ENCODE measurements around the gene FBXO38.

FBXO38 gene

DNA sequence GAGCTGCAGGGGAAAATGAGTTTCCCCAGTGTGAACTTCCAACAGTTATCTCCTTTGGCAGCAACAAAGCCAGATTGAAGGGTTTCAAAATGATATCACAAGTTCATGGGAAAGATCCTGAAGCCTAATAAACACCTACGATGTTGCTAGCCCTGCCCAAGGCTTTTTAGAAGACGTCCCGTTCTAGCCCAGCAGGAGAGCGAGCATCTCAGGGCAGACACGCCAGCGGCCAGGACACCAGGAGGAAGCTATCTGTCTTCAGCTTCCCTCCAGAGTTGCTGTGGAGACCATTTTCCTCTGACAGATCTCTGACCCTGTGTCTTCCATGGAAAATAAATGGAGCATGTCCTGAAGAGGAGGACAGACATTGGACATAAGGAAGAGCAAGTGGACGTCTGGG is 98.4 kb downstream of the FBXO38 start:
- TF ChIP-seq, protein P1, sequence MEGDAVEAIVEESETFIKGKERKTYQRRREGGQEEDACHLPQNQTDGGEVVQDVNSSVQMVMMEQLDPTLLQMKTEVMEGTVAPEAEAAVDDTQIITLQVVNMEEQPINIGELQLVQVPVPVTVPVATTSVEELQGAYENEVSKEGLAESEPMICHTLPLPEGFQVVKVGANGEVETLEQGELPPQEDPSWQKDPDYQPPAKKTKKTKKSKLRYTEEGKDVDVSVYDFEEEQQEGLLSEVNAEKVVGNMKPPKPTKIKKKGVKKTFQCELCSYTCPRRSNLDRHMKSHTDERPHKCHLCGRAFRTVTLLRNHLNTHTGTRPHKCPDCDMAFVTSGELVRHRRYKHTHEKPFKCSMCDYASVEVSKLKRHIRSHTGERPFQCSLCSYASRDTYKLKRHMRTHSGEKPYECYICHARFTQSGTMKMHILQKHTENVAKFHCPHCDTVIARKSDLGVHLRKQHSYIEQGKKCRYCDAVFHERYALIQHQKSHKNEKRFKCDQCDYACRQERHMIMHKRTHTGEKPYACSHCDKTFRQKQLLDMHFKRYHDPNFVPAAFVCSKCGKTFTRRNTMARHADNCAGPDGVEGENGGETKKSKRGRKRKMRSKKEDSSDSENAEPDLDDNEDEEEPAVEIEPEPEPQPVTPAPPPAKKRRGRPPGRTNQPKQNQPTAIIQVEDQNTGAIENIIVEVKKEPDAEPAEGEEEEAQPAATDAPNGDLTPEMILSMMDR (conservative IDR thresholded peaks at IDR 0.05; ENCODE audit: low read depth) = no peak
- no peak overlapping the region for H3K27ac ChIP-seq
- no peak for DNase-seq (ENCODE audit: low spot score)
- ChIA-PET CTCF (no interaction called here), POLR2A (ENCODE audit: low non-redundant PET) (no interaction called here)

DNA sequence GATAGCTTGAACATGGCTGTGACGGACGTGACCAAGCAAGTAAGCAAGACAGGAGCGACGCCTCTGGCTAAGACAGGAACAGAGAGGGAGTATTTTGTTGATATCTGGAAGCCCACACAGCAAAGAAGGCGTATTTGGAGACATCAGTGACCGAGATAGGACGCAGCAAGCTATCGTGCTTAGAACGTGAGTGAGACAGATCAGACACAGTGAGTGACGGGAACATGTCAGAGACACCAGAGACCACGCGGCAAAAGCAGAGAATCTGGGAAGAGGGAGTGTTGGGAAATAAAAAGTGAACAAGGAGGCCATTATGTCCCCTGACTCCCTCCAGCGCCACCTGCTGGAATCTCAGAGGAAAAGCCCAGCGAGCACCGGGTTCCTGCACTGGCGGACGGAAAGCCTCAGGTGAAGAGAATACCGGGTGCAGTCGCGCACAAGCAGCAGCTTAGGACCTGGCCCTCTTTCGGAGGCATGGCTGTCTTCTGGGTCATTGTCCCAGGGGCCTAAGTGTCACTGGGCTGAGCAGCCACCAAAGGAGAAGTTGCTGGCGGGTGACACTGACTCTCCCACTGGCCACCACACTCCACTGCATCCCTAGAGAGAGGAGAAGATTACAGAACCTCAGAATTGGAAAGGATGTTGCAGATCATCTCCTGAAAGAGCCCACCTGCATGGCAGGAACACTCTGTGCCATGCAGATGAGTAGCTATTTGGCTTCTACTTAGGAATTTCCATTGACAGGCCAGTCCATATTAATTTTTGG is 99.1 kb downstream of the FBXO38 start:
- POLR2A ChIA-PET (ENCODE audit: low non-redundant PET) = no interaction called here
- no peak overlapping the region for H3K27ac ChIP-seq
- CTCF ChIA-PET = interaction anchor here (0.6 to 1.2 kb wide), 4 partner anchors 19 to 204 kb away, joined by 3 to 4 read pairs (median 4); no protein-coding TSS in a partner anchor
- TF ChIP-seq, protein P1 (conservative IDR thresholded peaks at IDR 0.05; ENCODE audit: low read depth) = peak; percentile 54
- peak; percentile 19 for DNase-seq (ENCODE audit: low spot score)

DNA sequence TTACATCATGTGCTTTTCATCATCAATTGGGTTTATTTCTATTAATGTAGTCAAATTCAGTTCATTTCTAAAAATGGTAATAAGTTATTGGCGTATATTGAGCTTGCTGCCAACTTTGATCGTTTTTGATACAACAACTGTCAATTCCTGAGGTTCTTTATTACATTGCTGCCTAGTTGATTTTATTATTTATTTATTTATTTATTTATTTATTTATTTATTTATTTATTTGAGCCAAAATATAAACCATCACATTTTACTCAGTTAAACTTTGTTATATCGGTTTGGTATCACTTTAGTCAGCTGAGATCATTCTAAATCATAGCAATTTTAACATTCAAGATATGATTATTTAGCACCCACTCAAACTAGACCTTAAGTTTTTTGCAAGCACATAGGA is 100.0 kb downstream of the FBXO38 start:
- no peak overlapping the region for H3K27ac ChIP-seq
- DNase-seq (ENCODE audit: low spot score) = no peak
- ChIA-PET CTCF (interaction anchor here (0.6 to 1.2 kb wide), 6 partner anchors 20 to 1667 kb away, joined by 3 to 4 read pairs (median 4); no protein-coding TSS in a partner anchor), POLR2A (ENCODE audit: low non-redundant PET) (no interaction called here)
- TF ChIP-seq, protein P1 (conservative IDR thresholded peaks at IDR 0.05; ENCODE audit: low read depth) = no peak

DNA sequence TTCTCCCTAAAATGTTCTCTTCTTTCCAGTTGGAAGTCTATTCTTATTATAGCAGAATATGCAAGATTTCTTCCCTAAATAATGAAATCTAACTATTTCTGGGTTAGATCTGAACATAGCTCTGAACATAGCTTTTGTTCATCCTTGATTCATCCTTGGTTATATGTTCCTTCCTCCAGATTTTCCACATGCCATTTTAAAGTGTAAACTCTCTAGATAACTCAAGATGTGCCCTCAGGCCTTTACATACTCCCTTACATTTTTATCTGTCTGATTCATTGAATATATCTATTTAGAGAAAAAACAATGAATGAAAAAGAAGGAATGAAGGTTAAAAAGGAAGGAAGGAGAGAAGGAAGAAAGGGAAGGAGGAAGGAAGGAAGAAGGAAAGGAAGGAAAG is 100.9 kb downstream of the FBXO38 start:
- ChIA-PET POLR2A (ENCODE audit: low non-redundant PET) (no interaction called here), CTCF (no interaction called here)
- TF ChIP-seq, protein P1 (conservative IDR thresholded peaks at IDR 0.05; ENCODE audit: low read depth) = no peak
- no peak overlapping the region for H3K27ac ChIP-seq
- DNase-seq (ENCODE audit: low spot score) = no peak

DNA sequence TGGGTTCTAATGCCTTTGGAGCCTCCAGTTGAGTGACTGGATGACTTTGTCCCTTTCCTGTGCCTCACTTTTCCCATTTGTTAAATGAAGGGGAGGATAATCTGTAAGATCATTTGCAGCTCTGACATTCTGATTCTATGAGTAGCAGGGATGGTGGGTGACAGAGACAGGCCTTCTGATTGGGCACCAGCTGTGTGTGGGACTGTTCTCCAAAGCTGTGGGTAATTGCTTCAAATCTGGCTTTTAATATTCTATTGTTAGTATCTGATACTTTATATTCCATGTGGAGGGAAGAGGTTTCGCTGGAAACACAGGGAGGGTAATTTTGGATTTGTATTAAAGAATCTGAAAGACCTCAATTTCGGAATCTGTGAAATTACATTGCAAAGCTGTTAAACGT is 102.7 kb downstream of the FBXO38 start:
- H3K27ac ChIP-seq = no peak overlapping the region
- DNase-seq (ENCODE audit: low spot score) = no peak
- CTCF ChIA-PET = no interaction called here
- POLR2A ChIA-PET (ENCODE audit: low non-redundant PET) = no interaction called here
- TF ChIP-seq, protein P1 (conservative IDR thresholded peaks at IDR 0.05; ENCODE audit: low read depth) = no peak

DNA sequence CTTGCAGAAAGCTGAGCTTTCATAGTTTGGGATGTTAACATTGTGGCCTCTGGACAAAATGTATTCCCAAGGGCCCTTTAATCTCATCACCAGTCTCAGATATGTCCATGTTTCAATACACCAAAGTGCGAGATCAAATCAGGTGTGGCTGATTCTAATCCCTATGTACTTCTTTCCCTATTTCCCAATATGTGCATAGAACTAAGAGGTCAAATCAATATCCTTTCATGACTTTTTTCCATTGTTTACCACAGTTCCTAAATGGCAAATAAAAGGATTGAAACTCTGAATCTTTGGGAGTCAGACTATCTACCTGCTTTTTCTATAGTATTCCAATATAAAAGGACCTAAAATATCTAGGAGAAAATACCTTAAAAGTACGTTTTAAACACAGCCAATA is 105.0 kb downstream of the FBXO38 start:
- TF ChIP-seq, protein P1 (conservative IDR thresholded peaks at IDR 0.05; ENCODE audit: low read depth) = no peak
- no peak for DNase-seq (ENCODE audit: low spot score)
- ChIA-PET POLR2A (ENCODE audit: low non-redundant PET) (no interaction called here), CTCF (no interaction called here)
- no peak overlapping the region for H3K27ac ChIP-seq

Data from RWPE1 (cell line).